B cell (primary cell): ENCODE results near the gene ABCF1.
"Not testable (repeated sequence)": the region's sequence is repeated elsewhere in the genome, so short reads cannot be mapped to it uniquely, and the experiment has no call there.

Experiments
- CTCF ChIP-seq: fragments of 200-600 bp; IDR thresholded peaks from one replicate; pipeline ENCODE4 v1.8.0; 2022; ENCODE audit warnings: antibody characterized with exemption, mild to moderate bottlenecking
- EZH2 ChIP-seq: IDR thresholded peaks from 2 replicates; pipeline ENCODE4 v1.6.1; 2012; ENCODE audit warnings: borderline replicate concordance, low read depth, mild to moderate bottlenecking, moderate library complexity, low read length; ENCODE audit not compliant: insufficient read depth, poor library complexity, severe bottlenecking

GRCh38 chr6:30521952-30522351 lies 49.3 kb upstream of the ABCF1 start:
- TF ChIP-seq CTCF, EZH2: not testable (repeated sequence)
